WTC11 (cell line): Measurements from ENCODE around the gene CLIC5. TPM values are rescaled to one million over a fixed set of nuclear protein-coding genes. Genes with fewer than 3 reads are reported as not detected.

Experiments used
- ATAC-seq: fragments of 200-7000 bp; cut with Tn5 transposase; 2 replicates; pipeline ENCODE4 v1.10.0; 2021; ENCODE audit warnings: mild to moderate bottlenecking, moderate library complexity
- CTCF ChIA-PET: fragments of 300-600 bp; sonication (Branson Sonifier 250); formaldehyde crosslinking; loops from one replicate; lab custom pipeline; 2021; ENCODE audit warnings: antibody characterized with exemption; lab: Charles Lee
- POLR2A ChIA-PET: fragments of 350-600 bp; sonication (Branson Sonifier 250); formaldehyde crosslinking; loops from one replicate; lab custom pipeline; 2021; ENCODE audit warnings: antibody characterized with exemption; lab: Charles Lee
- DNase-seq: peaks from one replicate; pipeline ENCODE4 v3.0.0; 2021; ENCODE audit warnings: low spot score
- H3K27ac Mint-ChIP-seq: 2 replicates; pipeline ENCODE4 v1.8.0; 2021; ENCODE audit warnings: mixed read lengths
- H3K27me3 Mint-ChIP-seq: 2 replicates; pipeline ENCODE4 v1.8.0; 2021; ENCODE audit warnings: low read depth, mild to moderate bottlenecking, moderate library complexity, mixed read lengths
- H3K36me3 Mint-ChIP-seq: 2 replicates; pipeline ENCODE4 v1.8.0; 2021; ENCODE audit warnings: mixed read lengths
- H3K4me1 Mint-ChIP-seq: 2 replicates; pipeline ENCODE4 v1.8.0; 2022; ENCODE audit warnings: mixed read lengths
- H3K4me3 Mint-ChIP-seq: 2 replicates; pipeline ENCODE4 v1.8.0; 2021; ENCODE audit warnings: mild to moderate bottlenecking, moderate library complexity, mixed read lengths
- H3K9me3 Mint-ChIP-seq: 2 replicates; pipeline ENCODE4 v1.8.0; 2021; ENCODE audit warnings: mixed read lengths
- E2F4 ChIP-seq: sonication (generic); formaldehyde crosslinking; IDR thresholded peaks from 2 replicates; pipeline ENCODE4 v1.8.1; 2022; ENCODE audit warnings: low read depth, mild to moderate bottlenecking, moderate library complexity, missing genetic modification reagents, borderline replicate concordance
- E2F5 ChIP-seq: sonication (generic); formaldehyde crosslinking; IDR thresholded peaks from 2 replicates; pipeline ENCODE4 v1.8.1; 2022; ENCODE audit warnings: mild to moderate bottlenecking, moderate library complexity, missing genetic modification reagents
- ESRRA ChIP-seq: sonication (generic); formaldehyde crosslinking; IDR thresholded peaks from 2 replicates; pipeline ENCODE4 v1.8.1; 2022; ENCODE audit warnings: mild to moderate bottlenecking, missing genetic modification reagents, borderline replicate concordance
- FOXP4 ChIP-seq: sonication (generic); formaldehyde crosslinking; IDR thresholded peaks from 2 replicates; pipeline ENCODE4 v1.8.0; 2022; ENCODE audit warnings: mild to moderate bottlenecking, missing genetic modification reagents
- NFYB ChIP-seq: sonication (generic); formaldehyde crosslinking; conservative IDR thresholded peaks from 2 replicates; pipeline ENCODE4 v1.8.0; 2022; ENCODE audit warnings: low read depth, missing genetic modification reagents
- NR3C1 ChIP-seq: sonication (generic); formaldehyde crosslinking; conservative IDR thresholded peaks from 2 replicates; pipeline ENCODE4 v1.8.1; 2023; ENCODE audit warnings: low read depth, mild to moderate bottlenecking, missing genetic modification reagents
- PRDM15 ChIP-seq: sonication (generic); formaldehyde crosslinking; IDR thresholded peaks from 2 replicates; pipeline ENCODE4 v1.8.0; 2022; ENCODE audit warnings: missing genetic modification reagents
- RORB ChIP-seq: fragments of 250-450 bp; sonication (Bioruptor Pico); IDR thresholded peaks from 2 replicates; pipeline ENCODE4 v1.9.0; 2021; ENCODE audit warnings: mild to moderate bottlenecking
- STAT6 ChIP-seq: sonication (generic); formaldehyde crosslinking; conservative IDR thresholded peaks from 2 replicates; pipeline ENCODE4 v1.8.1; 2023; ENCODE audit warnings: mild to moderate bottlenecking, low read depth, missing genetic modification reagents, moderate library complexity
- TCF7 ChIP-seq: sonication (generic); formaldehyde crosslinking; IDR thresholded peaks from 2 replicates; pipeline ENCODE4 v1.8.0; 2022; ENCODE audit warnings: mild to moderate bottlenecking, low read depth, missing genetic modification reagents, moderate library complexity
- ZMAT4 ChIP-seq: fragments of 250-450 bp; sonication (Bioruptor Pico); IDR thresholded peaks from 2 replicates; pipeline ENCODE4 v1.9.0; 2021; ENCODE audit warnings: mild to moderate bottlenecking
- ZNF219 ChIP-seq: sonication (generic); formaldehyde crosslinking; IDR thresholded peaks from 2 replicates; pipeline ENCODE4 v1.8.0; 2023; ENCODE audit warnings: missing genetic modification reagents, mild to moderate bottlenecking, borderline replicate concordance
- ZNF281 ChIP-seq: sonication (generic); formaldehyde crosslinking; IDR thresholded peaks from 2 replicates; pipeline ENCODE4 v1.8.0; 2023; ENCODE audit warnings: mild to moderate bottlenecking, missing genetic modification reagents
- ZNF512 ChIP-seq: sonication (generic); formaldehyde crosslinking; IDR thresholded peaks from 2 replicates; pipeline ENCODE4 v1.8.1; 2022; ENCODE audit warnings: missing genetic modification reagents, borderline replicate concordance
- total RNA-seq: library from RNA; stranded (reverse); gene quantifications from 3 replicates; pipeline ENCODE4 v1.2.3, GENCODE V29; 2021

Gene CLIC5
- total RNA-seq, 1 experiment from 2014 or later = 0.22 TPM

GRCh38 chr6:45988635-45989034 lies 27.0 kb downstream of the CLIC5 start (continued):
- TF ChIP-seq ZNF512 = no peak
- TF ChIP-seq ZNF281 (CRISPR knock-in tag) = no peak
- no peak for TF ChIP-seq ZMAT4 (CRISPR knock-in tag)
- TF ChIP-seq TCF7 (CRISPR knock-in tag) = no peak
- TF ChIP-seq ZNF219 (CRISPR knock-in tag) = no peak

- no peak overlapping the region for H3K4me3 Mint-ChIP-seq
- POLR2A ChIA-PET = no interaction called here
- CTCF ChIA-PET = no interaction called here
These were observed 27.8 kb downstream of the CLIC5 start for GRCh38 chr6:45987856-45988255.

GRCh38 chr6:45986746-45987274 lies 28.9 kb downstream of the CLIC5 start:
- DNase-seq (no peak), ATAC-seq (no peak)
- Mint-ChIP-seq H3K36me3 (no peaks in the 10 kb centered on the region), H3K4me1 (no peaks in the 10 kb centered on the region), H3K9me3 (no peaks in the 10 kb centered on the region), H3K27me3 (no peaks in the 10 kb centered on the region; the same call in 1 of the 2 replicates), H3K27ac (no peak overlapping the region), H3K4me3 (no peak overlapping the region)
- POLR2A ChIA-PET = no interaction called here
- CTCF ChIA-PET = no interaction called here
- TF ChIP-seq NR3C1 (CRISPR knock-in tag) (no peak), STAT6 (no peak), E2F4 (CRISPR knock-in tag) (no peak), RORB (no peak), PRDM15 (CRISPR knock-in tag) (no peak), E2F5 (CRISPR knock-in tag) (no peak), FOXP4 (no peak), ZNF281 (CRISPR knock-in tag) (no peak)

More at GRCh38 chr6:45987856-45988255, 27.8 kb downstream of the CLIC5 start:
- no peaks in the 10 kb centered on the region for H3K9me3 Mint-ChIP-seq
- H3K27me3 Mint-ChIP-seq = no peaks in the 10 kb centered on the region; the same call in 1 of the 2 replicates
- no peak overlapping the region for H3K27ac Mint-ChIP-seq
- no peaks in the 10 kb centered on the region for H3K4me1 Mint-ChIP-seq
- DNase-seq (no peak), ATAC-seq (no peak)
- TF ChIP-seq NFYB (CRISPR knock-in tag) (no peak), ESRRA (CRISPR knock-in tag) (no peak)
- TF ChIP-seq, all 79 proteins: peak for 0
- no peaks in the 10 kb centered on the region for H3K36me3 Mint-ChIP-seq
